ENCODE results near the gene DIAPH2. TPM values are rescaled to one million over a fixed set of nuclear protein-coding genes. Genes with fewer than 3 reads are reported as not detected.

The DIAPH2 gene
- total RNA-seq, 4 donors from 2014 or later: 39.5 to 61.0 (median 56.5) TPM

GRCh38 chrX:97200454-97200853 lies 515.8 kb downstream of the DIAPH2 start:
- no peak for DNase-seq
- H3K27me3 ChIP-seq: no peaks in the 10 kb centered on the region
- H3K27ac ChIP-seq: no peak overlapping the region
- H3K36me3 ChIP-seq: no peaks in the 10 kb centered on the region
- H3K4me1 ChIP-seq: no peaks in the 10 kb centered on the region
- H3K4me3 ChIP-seq: no peak overlapping the region
- no peaks in the 10 kb centered on the region for H3K9me3 ChIP-seq
- WGBS, 2 donors (ENCODE audit: low coverage in 1 of 2): 97% methylated on average over 8 of the region's 9 CpGs; no CpG with 5 or more reads in 1 of the 2 donors
- TF ChIP-seq CTCF (IDR thresholded peaks at IDR 0.05) (no peak), POLR2A (IDR thresholded peaks at IDR 0.05) (no peak), POLR2AphosphoS5 (IDR thresholded peaks at IDR 0.05) (no peak), EP300 (IDR thresholded peaks at IDR 0.05; ENCODE audit: low read depth) (no peak)
- in situ Hi-C loops (cut with MboI; ENCODE audit: low pct_ligation_motif_present in 1 of 4, low pct_unique_long_range_greater_than_20kb in 1 of 4, low sequenced_read_pairs in 3 of 4): no loop called here
- intact Hi-C loops (cut with DNase I; ENCODE audit: low total_unique reads): no loop called here

- Histone ChIP-seq H3K27ac (no peak overlapping the region), H3K9me3 (no peaks in the 10 kb centered on the region), H3K4me1 (no peaks in the 10 kb centered on the region), H3K27me3 (no peaks in the 10 kb centered on the region), H3K4me3 (no peak overlapping the region), H3K36me3 (no peaks in the 10 kb centered on the region)
- intact Hi-C loops (cut with DNase I; ENCODE audit: low total_unique reads): no loop called here
- in situ Hi-C loops (cut with MboI; ENCODE audit: low pct_ligation_motif_present in 1 of 4, low pct_unique_long_range_greater_than_20kb in 1 of 4, low sequenced_read_pairs in 3 of 4): no loop called here
- WGBS, 2 donors (ENCODE audit: low coverage in 1 of 2): 80 to 86% methylated on average over 2 of the region's 2 CpGs
- DNase-seq: no peak
- TF ChIP-seq CTCF (IDR thresholded peaks at IDR 0.05): no peak
Observed at GRCh38 chrX:97210501-97210900, 525.9 kb downstream of the DIAPH2 start.

GRCh38 chrX:97211070-97211469 lies 526.4 kb downstream of the DIAPH2 start:
- TF ChIP-seq CTCF (IDR thresholded peaks at IDR 0.05) (no peak), POLR2A (IDR thresholded peaks at IDR 0.05) (no peak), EP300 (IDR thresholded peaks at IDR 0.05; ENCODE audit: low read depth) (no peak), POLR2AphosphoS5 (IDR thresholded peaks at IDR 0.05) (no peak)
- Histone ChIP-seq H3K4me3 (no peak overlapping the region), H3K27me3 (no peaks in the 10 kb centered on the region), H3K36me3 (no peaks in the 10 kb centered on the region), H3K4me1 (no peaks in the 10 kb centered on the region), H3K9me3 (no peaks in the 10 kb centered on the region), H3K27ac (no peak overlapping the region)
- in situ Hi-C loops (cut with MboI; ENCODE audit: low pct_ligation_motif_present in 1 of 4, low pct_unique_long_range_greater_than_20kb in 1 of 4, low sequenced_read_pairs in 3 of 4) (no loop called here), intact Hi-C loops (cut with DNase I; ENCODE audit: low total_unique reads) (no loop called here)
- no peak for DNase-seq
- WGBS, 2 donors (ENCODE audit: low coverage in 1 of 2): 86% methylated on average over 1 of the region's 1 CpG; no CpG with 5 or more reads in 1 of the 2 donors

GRCh38 chrX:97215186-97215585 lies 530.5 kb downstream of the DIAPH2 start:
- H3K9me3 ChIP-seq: no peaks in the 10 kb centered on the region
- DNase-seq: no peak
- in situ Hi-C loops (cut with MboI; ENCODE audit: low pct_ligation_motif_present in 1 of 4, low pct_unique_long_range_greater_than_20kb in 1 of 4, low sequenced_read_pairs in 3 of 4) (no loop called here), intact Hi-C loops (cut with DNase I; ENCODE audit: low total_unique reads) (no loop called here)
- no peaks in the 10 kb centered on the region for H3K36me3 ChIP-seq
- no peak overlapping the region for H3K4me3 ChIP-seq
- TF ChIP-seq POLR2AphosphoS5 (IDR thresholded peaks at IDR 0.05) (no peak), CTCF (IDR thresholded peaks at IDR 0.05) (no peak), POLR2A (IDR thresholded peaks at IDR 0.05) (no peak), EP300 (IDR thresholded peaks at IDR 0.05; ENCODE audit: low read depth) (no peak)
- H3K27ac ChIP-seq: no peak overlapping the region
- WGBS, 2 donors (ENCODE audit: low coverage in 1 of 2): 77% methylated on average over 1 of the region's 1 CpG; no CpG with 5 or more reads in 1 of the 2 donors
- H3K4me1 ChIP-seq: no peaks in the 10 kb centered on the region
- no peaks in the 10 kb centered on the region for H3K27me3 ChIP-seq
